Activated B cell treated with CpG ODN at 0.5 μM for 24 hours (primary cell): ENCODE data around the gene GHDC. TPM values are rescaled to one million over a fixed set of nuclear protein-coding genes. Genes with fewer than 3 reads are reported as not detected.
"Not testable (repeated sequence)": the region's sequence is repeated elsewhere in the genome, so short reads cannot be mapped to it uniquely, and the experiment has no call there.

Source experiments
- ATAC-seq: fragments of 200-7000 bp; cut with Tn5 transposase; one replicate; pipeline ENCODE4 v1.10.0; 2021; ENCODE audit warnings: low read depth, mild to moderate bottlenecking, moderate library complexity
- CTCF ChIA-PET: fragments of 350-600 bp; sonication (Branson Sonifier 250); formaldehyde crosslinking; loops from one replicate; lab custom pipeline; 2021; ENCODE audit warnings: antibody characterized with exemption; lab: Charles Lee
- POLR2A ChIA-PET: fragments of 350-600 bp; sonication (Branson Sonifier 250); formaldehyde crosslinking; loops from one replicate; lab custom pipeline; 2021; ENCODE audit warnings: antibody characterized with exemption; lab: Charles Lee
- DNase-seq: peaks from one replicate; pipeline ENCODE4 v3.0.0; 2022
- H3K27ac Mint-ChIP-seq: one replicate; pipeline ENCODE4 v1.8.0; 2020; ENCODE audit warnings: mixed read lengths
- H3K27me3 Mint-ChIP-seq: one replicate; pipeline ENCODE4 v1.8.0; 2021; ENCODE audit warnings: mixed read lengths
- H3K36me3 Mint-ChIP-seq: one replicate; pipeline ENCODE4 v1.8.0; 2021; ENCODE audit warnings: low read depth, mixed read lengths
- H3K4me1 Mint-ChIP-seq: one replicate; pipeline ENCODE4 v1.8.0; 2021; ENCODE audit warnings: mixed read lengths
- H3K4me3 Mint-ChIP-seq: one replicate; pipeline ENCODE4 v1.8.0; 2020; ENCODE audit warnings: mild to moderate bottlenecking, mixed read lengths
- H3K9me3 Mint-ChIP-seq: one replicate; pipeline ENCODE4 v1.8.0; 2020; ENCODE audit warnings: mixed read lengths
- CTCF ChIP-seq: fragments of 200-600 bp; IDR thresholded peaks from one replicate; pipeline ENCODE4 v1.8.0; 2022; ENCODE audit warnings: antibody characterized with exemption, mild to moderate bottlenecking
- intact Hi-C: fragments of 100-400 bp; cut with micrococcal nuclease; formaldehyde crosslinking; loops from one replicate; pipeline ENCODE4 v1.15.1; 2024
- total RNA-seq: library from RNA; stranded (reverse); gene quantifications from 2 replicates; pipeline ENCODE4 v1.2.3, GENCODE V29; 2022

Gene GHDC
- total RNA-seq, 1 donor from 2014 or later = 29.1 TPM

GRCh38 chr17:42153919-42154742 lies 40.2 kb downstream of the GHDC start:
- POLR2A ChIA-PET = interaction anchor here (0.8 to 2.6 kb wide), 8 partner anchors 10 to 252 kb away, joined by 3 to 9 read pairs (median 4); partner anchors contain the start of genes DHX58, DNAJC7, KAT2A and KCNH4
- no peak for DNase-seq
- H3K27me3 Mint-ChIP-seq = no peaks in the 10 kb centered on the region
- TF ChIP-seq CTCF = no peak
- H3K36me3 Mint-ChIP-seq = peaks cover 27% of the 10 kb centered on the region
- CTCF ChIA-PET = interaction anchor here (0.6 to 1.5 kb wide), 2 partner anchors 28 to 141 kb away, joined by 4 read pairs; no protein-coding TSS in a partner anchor
- H3K4me1 Mint-ChIP-seq = peaks cover 37% of the 10 kb centered on the region
- no peak for ATAC-seq
- peak overlapping the region; percentile 95 for H3K4me3 Mint-ChIP-seq
- peak overlapping the region; percentile 92 for H3K27ac Mint-ChIP-seq
- intact Hi-C loops = no loop called here
- no peaks in the 10 kb centered on the region for H3K9me3 Mint-ChIP-seq

GRCh38 chr17:42146911-42147607 lies 47.2 kb downstream of the GHDC start:
- TF ChIP-seq CTCF = no peak
- Mint-ChIP-seq H3K27ac (no peak overlapping the region), H3K9me3 (no peaks in the 10 kb centered on the region), H3K4me1 (peaks cover 17% of the 10 kb centered on the region), H3K27me3 (no peaks in the 10 kb centered on the region), H3K4me3 (no peak overlapping the region), H3K36me3 (peaks cover 54% of the 10 kb centered on the region)
- no peak for DNase-seq
- ATAC-seq = no peak
- intact Hi-C loops = no loop called here
- CTCF ChIA-PET = interaction anchor here (0.7 kb wide), 1 partner anchor 193 kb away, joined by 5 read pairs; no protein-coding TSS in a partner anchor
- POLR2A ChIA-PET = interaction anchor here (0.7 to 1.3 kb wide), 2 partner anchors 8 to 49 kb away, joined by 4 to 5 read pairs; partner anchors contain the start of gene ZNF385C

GRCh38 chr17:42143138-42143537 lies 51.2 kb downstream of the GHDC start:
- H3K9me3 Mint-ChIP-seq, H3K4me3 Mint-ChIP-seq, DNase-seq, H3K27me3 Mint-ChIP-seq, CTCF ChIA-PET, ATAC-seq, intact Hi-C loops, H3K27ac Mint-ChIP-seq: not testable (repeated sequence)
- Mint-ChIP-seq H3K36me3 (peaks cover 54% of the 10 kb centered on the region), H3K4me1 (peaks cover 30% of the 10 kb centered on the region)
- POLR2A ChIA-PET = interaction anchor here (0.7 kb wide), 1 partner anchor 11 kb away, joined by 3 read pairs; no protein-coding TSS in a partner anchor

GRCh38 chr17:42142371-42142896 lies 51.9 kb downstream of the GHDC start:
- ChIA-PET CTCF (no interaction called here), POLR2A (no interaction called here)
- Mint-ChIP-seq H3K4me3 (no peak overlapping the region), H3K9me3 (no peaks in the 10 kb centered on the region), H3K36me3 (peaks cover 49% of the 10 kb centered on the region), H3K27me3 (no peaks in the 10 kb centered on the region), H3K4me1 (peaks cover 34% of the 10 kb centered on the region), H3K27ac (no peak overlapping the region)
- intact Hi-C loops = no loop called here
- no peak for ATAC-seq
- TF ChIP-seq CTCF = no peak
- no peak for DNase-seq

- POLR2A ChIA-PET = interaction anchor here (0.7 kb wide), 1 partner anchor 9 kb away, joined by 3 read pairs; no protein-coding TSS in a partner anchor
- H3K27ac Mint-ChIP-seq = no peak overlapping the region
These were observed 52.9 kb downstream of the GHDC start for GRCh38 chr17:42141382-42141781.

GRCh38 chr17:42140690-42141089 lies 53.6 kb downstream of the GHDC start:
- H3K4me1 Mint-ChIP-seq = peaks cover 48% of the 10 kb centered on the region
- not testable (repeated sequence) for H3K9me3 Mint-ChIP-seq
- POLR2A ChIA-PET = interaction anchor here (0.7 kb wide), 1 partner anchor 145 kb away, joined by 4 read pairs; no protein-coding TSS in a partner anchor

More at GRCh38 chr17:42141382-42141781, 52.9 kb downstream of the GHDC start:
- ATAC-seq (no peak), DNase-seq (no peak)
- Mint-ChIP-seq H3K27me3 (no peaks in the 10 kb centered on the region), H3K4me1 (peaks cover 41% of the 10 kb centered on the region), H3K4me3 (no peak overlapping the region), H3K36me3 (peaks cover 50% of the 10 kb centered on the region), H3K9me3 (no peaks in the 10 kb centered on the region)
- intact Hi-C loops = loop anchor here (1.0 kb wide), 1 partner anchor 8 kb away; no protein-coding TSS in a partner anchor
- CTCF ChIA-PET = interaction anchor here (0.6 kb wide), 1 partner anchor 203 kb away, joined by 3 read pairs; no protein-coding TSS in a partner anchor
- no peak for TF ChIP-seq CTCF

More at GRCh38 chr17:42140690-42141089, 53.6 kb downstream of the GHDC start:
- DNase-seq, CTCF ChIA-PET, ATAC-seq, H3K27ac Mint-ChIP-seq, H3K27me3 Mint-ChIP-seq, H3K4me3 Mint-ChIP-seq: not testable (repeated sequence)
- H3K36me3 Mint-ChIP-seq = peaks cover 51% of the 10 kb centered on the region
- intact Hi-C loops = loop anchor here (1.0 kb wide), 1 partner anchor 7 kb away; no protein-coding TSS in a partner anchor
